Hindlimb muscle (tissue), 1 donor: ENCODE data around the gene PIN1. TPM values are rescaled to one million over a fixed set of nuclear protein-coding genes. Genes with fewer than 3 reads are reported as not detected.

ENCODE experiments used
- DNase-seq: peaks from one replicate; pipeline ENCODE4 v3.0.0-alpha.2; 2013
- polyA plus RNA-seq: library from polyadenylated mRNA; unstranded; fragments of 120-200 nt; gene quantifications from one replicate; pipeline ENCODE4 v1.2.1, GENCODE V29; 2013; ENCODE audit not compliant: insufficient read length

Gene PIN1
- polyA plus RNA-seq, 1 donor: 78.3 TPM

- DNase-seq: no peak
Measured at GRCh38 chr19:9891609-9892373, 56.7 kb downstream of the PIN1 start.

Other genes starting within 250 kb of the PIN1 start
- 34.1 TPM for gene ZNF561, start 214.1 kb upstream of the PIN1 start, polyA plus RNA-seq
- 19.1 TPM for gene ZNF562, start 160.2 kb upstream of the PIN1 start, polyA plus RNA-seq
- gene ZNF846, start 66.6 kb upstream of the PIN1 start, polyA plus RNA-seq: 11.0 TPM
- 34.5 TPM for gene FBXL12, start 16.2 kb upstream of the PIN1 start, polyA plus RNA-seq
- 144 TPM for gene UBL5, start 7.4 kb upstream of the PIN1 start, polyA plus RNA-seq
- gene OLFM2, start 101.2 kb downstream of the PIN1 start, polyA plus RNA-seq: 30.2 TPM
- 77.6 TPM for gene COL5A3, start 175.2 kb downstream of the PIN1 start, polyA plus RNA-seq
- not detected for gene RDH8, start 178.2 kb downstream of the PIN1 start, polyA plus RNA-seq